D721Med (cell line): ENCODE results near the gene THRA.

ENCODE experiments used
- DNase-seq: peaks from one replicate; pipeline ENCODE4 v3.0.0; 2011; ENCODE audit warnings: low spot score; ENCODE audit not compliant: insufficient read length
- FAIRE-seq: peaks from 2 replicates; lab custom pipeline; 2011; peaks lifted over from hg19 to GRCh38; lab: Jason Lieb, UNC
- CTCF ChIP-seq: IDR thresholded peaks from 2 replicates; pipeline ENCODE4 v1.5.1; 2012; ENCODE audit warnings: mild to moderate bottlenecking, control low read depth; ENCODE audit not compliant: insufficient read depth; ENCODE audit errors: missing control alignments

The THRA gene

GRCh38 chr17:40018211-40019121 is 44.3 kb upstream of the THRA start:
- FAIRE-seq (no peak), DNase-seq (peak; percentile 14)
- no peak for TF ChIP-seq CTCF

- DNase-seq (peak; percentile 11), FAIRE-seq (no peak)
- TF ChIP-seq CTCF: no peak
Measured at GRCh38 chr17:40019140-40019991, 43.4 kb upstream of the THRA start.

- FAIRE-seq (no peak), DNase-seq (no peak)
- TF ChIP-seq CTCF: no peak
Measured at GRCh38 chr17:40020146-40020545, 42.6 kb upstream of the THRA start.

GRCh38 chr17:40021451-40021971 is 41.3 kb upstream of the THRA start:
- no peak for FAIRE-seq

GRCh38 chr17:40022497-40022896 is 40.3 kb upstream of the THRA start:
- FAIRE-seq: no peak
- DNase-seq: no peak
- TF ChIP-seq CTCF: no peak

More at GRCh38 chr17:40021451-40021971, 41.3 kb upstream of the THRA start:
- no peak for DNase-seq
- no peak for TF ChIP-seq CTCF

- no peak for DNase-seq
- FAIRE-seq: no peak
- no peak for TF ChIP-seq CTCF
Measured at GRCh38 chr17:40022961-40023541, 39.7 kb upstream of the THRA start.
